Neural cell (in vitro differentiated cells): ENCODE data around the gene CCDC149. TPM values are rescaled to one million over a fixed set of nuclear protein-coding genes. Genes with fewer than 3 reads are reported as not detected.

ENCODE experiments used
- H2AFZ ChIP-seq: fragments of 200-600, 300-800 bp; sonication (generic), shearing (Covaris generic); 2 replicates; pipeline ENCODE4 v1.6.0; 2014; ENCODE audit warnings: low read depth, mild to moderate bottlenecking, antibody characterized with exemption, low read length, moderate library complexity
- H3F3A ChIP-seq: fragments of 200-600 bp; shearing (Covaris generic); 2 replicates; pipeline ENCODE4 v1.6.1; 2016; ENCODE audit warnings: mild to moderate bottlenecking, moderate library complexity, mixed read lengths, antibody characterized with exemption, low read length; ENCODE audit not compliant: insufficient read depth, poor library complexity, severe bottlenecking
- H3K27ac ChIP-seq: fragments of 200-600, 300-800 bp; sonication (generic), shearing (Covaris generic); 2 replicates; pipeline ENCODE4 v1.5.1; 2014; ENCODE audit warnings: mild to moderate bottlenecking, low read length, moderate library complexity
- H3K27me3 ChIP-seq: fragments of 300-800, 200-600 bp; sonication (generic), shearing (Covaris generic); 2 replicates; pipeline ENCODE4 v1.6.0; 2014; ENCODE audit warnings: mild to moderate bottlenecking, low read depth, low read length, moderate library complexity; ENCODE audit not compliant: insufficient read depth
- H3K36me3 ChIP-seq: fragments of 300-800, 200-600 bp; sonication (generic), shearing (Covaris generic); 2 replicates; pipeline ENCODE4 v1.5.1; 2014; ENCODE audit warnings: mild to moderate bottlenecking, antibody characterized with exemption, low read length, moderate library complexity; ENCODE audit not compliant: insufficient read depth
- H3K4me2 ChIP-seq: fragments of 300-800, 200-600 bp; sonication (generic), shearing (Covaris generic); 2 replicates; pipeline ENCODE4 v1.6.0; 2014; ENCODE audit warnings: mild to moderate bottlenecking, low read length
- H3K4me3 ChIP-seq: fragments of 300-800, 200-600 bp; sonication (generic), shearing (Covaris generic); 2 replicates; pipeline ENCODE4 v1.5.1; 2014; ENCODE audit warnings: mild to moderate bottlenecking, low read length, moderate library complexity
- H3K79me2 ChIP-seq: fragments of 200-600 bp; shearing (Covaris generic); replicated peaks from 2 replicates; pipeline ENCODE4 v1.6.0; 2014; ENCODE audit warnings: mild to moderate bottlenecking, low read length, moderate library complexity; ENCODE audit not compliant: insufficient read depth
- H3K9ac ChIP-seq: fragments of 300-800, 200-600 bp; sonication (generic), shearing (Covaris generic); 2 replicates; pipeline ENCODE4 v1.6.1; 2016; ENCODE audit warnings: mild to moderate bottlenecking, low read length, mixed read lengths
- H3K9me2 ChIP-seq: fragments of 200-600 bp; shearing (Covaris generic); 2 replicates; pipeline ENCODE4 v1.6.1; 2016; ENCODE audit warnings: mild to moderate bottlenecking, low read length, mixed read lengths; ENCODE audit not compliant: insufficient read depth
- H3K9me3 ChIP-seq: fragments of 200-600, 300-800 bp; sonication (generic), shearing (Covaris generic); 2 replicates; pipeline ENCODE4 v1.6.1; 2016; ENCODE audit warnings: mild to moderate bottlenecking, mixed run types, low read length, moderate library complexity, mixed read lengths
- H4K20me1 ChIP-seq: fragments of 200-600 bp; shearing (Covaris generic); 2 replicates; pipeline ENCODE4 v1.6.1; 2016; ENCODE audit warnings: mild to moderate bottlenecking, mixed run types; ENCODE audit not compliant: insufficient read depth
- EP300 ChIP-seq: fragments of 450-650 bp; conservative IDR thresholded peaks from 2 replicates; pipeline ENCODE4 v1.6.1; 2014; ENCODE audit warnings: antibody characterized with exemption, mild to moderate bottlenecking, moderate library complexity; ENCODE audit not compliant: poor library complexity, severe bottlenecking
- EZH2 ChIP-seq: fragments of 200-600, 300-800 bp; shearing (Covaris generic), sonication (generic); IDR thresholded peaks from 2 replicates; pipeline ENCODE4 v1.6.1; 2014; ENCODE audit warnings: antibody characterized with exemption, low read length, borderline replicate concordance, mild to moderate bottlenecking; ENCODE audit not compliant: insufficient read depth, poor library complexity, severe bottlenecking
- MXI1 ChIP-seq: fragments of 450-650 bp; conservative IDR thresholded peaks from 2 replicates; pipeline ENCODE4 v1.6.1; 2014; ENCODE audit warnings: antibody characterized with exemption, mild to moderate bottlenecking; ENCODE audit not compliant: poor library complexity, severe bottlenecking
- POLR2AphosphoS5 ChIP-seq: IDR thresholded peaks from 2 replicates; pipeline ENCODE4 v1.6.1; 2012
- RAD21 ChIP-seq: fragments of 450-650 bp; conservative IDR thresholded peaks from 2 replicates; pipeline ENCODE4 v1.6.1; 2014; ENCODE audit warnings: antibody characterized with exemption, mild to moderate bottlenecking, moderate library complexity
- SMC3 ChIP-seq: fragments of 450-650 bp; conservative IDR thresholded peaks from 2 replicates; pipeline ENCODE4 v1.6.1; 2014; ENCODE audit warnings: antibody characterized with exemption, mild to moderate bottlenecking, moderate library complexity; ENCODE audit not compliant: poor library complexity
- TAF1 ChIP-seq: IDR thresholded peaks from 2 replicates; pipeline ENCODE4 v1.6.1; 2012; ENCODE audit warnings: low read depth
- polyA plus RNA-seq: library from polyadenylated mRNA; depleted of rRNA; stranded (reverse); fragments of >200 nt; gene quantifications from 2 replicates; pipeline ENCODE4 v1.2.3, GENCODE V29; 2014
- TF ChIP-seq, protein P1 (sequence below): fragments of 450-650 bp; IDR thresholded peaks from 2 replicates; pipeline ENCODE4 v1.5.1; 2014; ENCODE audit warnings: antibody characterized with exemption, mild to moderate bottlenecking, moderate library complexity; ENCODE audit not compliant: poor library complexity, severe bottlenecking
- TF ChIP-seq, protein P2 (sequence below): IDR thresholded peaks from 2 replicates; pipeline ENCODE4 v1.6.1; 2012; ENCODE audit warnings: borderline replicate concordance

CCDC149 gene
- polyA plus RNA-seq, 1 donor from 2014 or later: 6.6 TPM

DNA sequence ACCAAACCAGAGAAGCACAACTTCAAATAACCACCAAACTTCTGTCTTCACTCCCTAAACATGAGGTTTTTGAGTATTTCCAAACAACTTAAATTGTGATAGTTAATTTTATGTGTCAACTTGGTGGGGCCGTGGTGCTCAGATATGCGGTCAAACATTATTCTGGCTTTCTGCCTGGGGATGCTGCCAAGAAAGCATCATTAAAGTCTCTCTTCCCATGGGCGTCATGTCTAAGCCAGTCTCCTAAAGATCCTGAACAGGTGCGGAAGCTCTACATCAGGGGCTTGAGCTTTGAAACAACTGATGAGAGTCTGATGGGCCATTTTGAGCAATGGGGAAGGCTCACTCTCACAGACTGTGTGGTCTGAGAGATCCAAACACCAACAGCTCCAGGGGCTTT is 141.6 kb downstream of the CCDC149 start:
- H3K79me2 ChIP-seq: no peaks in the 10 kb centered on the region
- no peaks in the 10 kb centered on the region for H3K27me3 ChIP-seq
- no peak overlapping the region for H3K27ac ChIP-seq
- no peak overlapping the region for H3K4me3 ChIP-seq
- no peak overlapping the region for H3K4me2 ChIP-seq
- no peaks in the 10 kb centered on the region for H3K9me3 ChIP-seq
- no peak overlapping the region for H2AFZ ChIP-seq
- H3K36me3 ChIP-seq: no peaks in the 10 kb centered on the region
- H3K9me2 ChIP-seq: no peaks in the 10 kb centered on the region
- TF ChIP-seq POLR2AphosphoS5 (no peak), EZH2 (no peak), TAF1 (no peak), EP300 (no peak), MXI1 (no peak), RAD21 (no peak), SMC3 (no peak)
- TF ChIP-seq, protein P1, sequence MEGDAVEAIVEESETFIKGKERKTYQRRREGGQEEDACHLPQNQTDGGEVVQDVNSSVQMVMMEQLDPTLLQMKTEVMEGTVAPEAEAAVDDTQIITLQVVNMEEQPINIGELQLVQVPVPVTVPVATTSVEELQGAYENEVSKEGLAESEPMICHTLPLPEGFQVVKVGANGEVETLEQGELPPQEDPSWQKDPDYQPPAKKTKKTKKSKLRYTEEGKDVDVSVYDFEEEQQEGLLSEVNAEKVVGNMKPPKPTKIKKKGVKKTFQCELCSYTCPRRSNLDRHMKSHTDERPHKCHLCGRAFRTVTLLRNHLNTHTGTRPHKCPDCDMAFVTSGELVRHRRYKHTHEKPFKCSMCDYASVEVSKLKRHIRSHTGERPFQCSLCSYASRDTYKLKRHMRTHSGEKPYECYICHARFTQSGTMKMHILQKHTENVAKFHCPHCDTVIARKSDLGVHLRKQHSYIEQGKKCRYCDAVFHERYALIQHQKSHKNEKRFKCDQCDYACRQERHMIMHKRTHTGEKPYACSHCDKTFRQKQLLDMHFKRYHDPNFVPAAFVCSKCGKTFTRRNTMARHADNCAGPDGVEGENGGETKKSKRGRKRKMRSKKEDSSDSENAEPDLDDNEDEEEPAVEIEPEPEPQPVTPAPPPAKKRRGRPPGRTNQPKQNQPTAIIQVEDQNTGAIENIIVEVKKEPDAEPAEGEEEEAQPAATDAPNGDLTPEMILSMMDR: no peak
- TF ChIP-seq, protein P2, sequence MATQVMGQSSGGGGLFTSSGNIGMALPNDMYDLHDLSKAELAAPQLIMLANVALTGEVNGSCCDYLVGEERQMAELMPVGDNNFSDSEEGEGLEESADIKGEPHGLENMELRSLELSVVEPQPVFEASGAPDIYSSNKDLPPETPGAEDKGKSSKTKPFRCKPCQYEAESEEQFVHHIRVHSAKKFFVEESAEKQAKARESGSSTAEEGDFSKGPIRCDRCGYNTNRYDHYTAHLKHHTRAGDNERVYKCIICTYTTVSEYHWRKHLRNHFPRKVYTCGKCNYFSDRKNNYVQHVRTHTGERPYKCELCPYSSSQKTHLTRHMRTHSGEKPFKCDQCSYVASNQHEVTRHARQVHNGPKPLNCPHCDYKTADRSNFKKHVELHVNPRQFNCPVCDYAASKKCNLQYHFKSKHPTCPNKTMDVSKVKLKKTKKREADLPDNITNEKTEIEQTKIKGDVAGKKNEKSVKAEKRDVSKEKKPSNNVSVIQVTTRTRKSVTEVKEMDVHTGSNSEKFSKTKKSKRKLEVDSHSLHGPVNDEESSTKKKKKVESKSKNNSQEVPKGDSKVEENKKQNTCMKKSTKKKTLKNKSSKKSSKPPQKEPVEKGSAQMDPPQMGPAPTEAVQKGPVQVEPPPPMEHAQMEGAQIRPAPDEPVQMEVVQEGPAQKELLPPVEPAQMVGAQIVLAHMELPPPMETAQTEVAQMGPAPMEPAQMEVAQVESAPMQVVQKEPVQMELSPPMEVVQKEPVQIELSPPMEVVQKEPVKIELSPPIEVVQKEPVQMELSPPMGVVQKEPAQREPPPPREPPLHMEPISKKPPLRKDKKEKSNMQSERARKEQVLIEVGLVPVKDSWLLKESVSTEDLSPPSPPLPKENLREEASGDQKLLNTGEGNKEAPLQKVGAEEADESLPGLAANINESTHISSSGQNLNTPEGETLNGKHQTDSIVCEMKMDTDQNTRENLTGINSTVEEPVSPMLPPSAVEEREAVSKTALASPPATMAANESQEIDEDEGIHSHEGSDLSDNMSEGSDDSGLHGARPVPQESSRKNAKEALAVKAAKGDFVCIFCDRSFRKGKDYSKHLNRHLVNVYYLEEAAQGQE: no peak
- H3F3A ChIP-seq: no peaks in the 10 kb centered on the region
- H4K20me1 ChIP-seq: no peaks in the 10 kb centered on the region
- no peak overlapping the region for H3K9ac ChIP-seq

DNA sequence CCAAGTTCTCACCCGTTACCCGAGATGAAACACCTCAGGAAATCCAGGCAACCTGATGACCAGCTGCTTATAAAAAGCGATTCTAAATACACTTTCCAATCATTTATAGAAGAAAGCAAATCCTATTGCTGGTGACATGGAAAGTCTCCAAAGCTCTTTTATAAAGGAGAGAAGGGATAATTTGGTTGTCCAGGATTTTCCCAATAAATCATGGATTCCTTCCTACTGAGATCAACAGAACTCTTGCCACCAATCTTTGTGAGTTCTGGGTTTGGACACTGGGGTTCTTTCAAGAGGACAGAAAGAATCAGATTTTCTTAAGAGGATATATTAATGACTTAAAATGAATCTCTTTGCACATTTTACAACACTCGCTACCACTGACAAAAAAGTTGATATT is 142.2 kb downstream of the CCDC149 start:
- H3K79me2 ChIP-seq: no peaks in the 10 kb centered on the region
- no peaks in the 10 kb centered on the region for H3K9me2 ChIP-seq
- H3K9me3 ChIP-seq: no peaks in the 10 kb centered on the region
- H3K9ac ChIP-seq: no peak overlapping the region
- no peak overlapping the region for H2AFZ ChIP-seq
- H3K27ac ChIP-seq: no peak overlapping the region
- H3K36me3 ChIP-seq: no peaks in the 10 kb centered on the region
- no peak overlapping the region for H3K4me3 ChIP-seq
- H3F3A ChIP-seq: no peaks in the 10 kb centered on the region
- H4K20me1 ChIP-seq: no peaks in the 10 kb centered on the region
- TF ChIP-seq TAF1: no peak
- TF ChIP-seq EP300: no peak
- no peak overlapping the region for H3K4me2 ChIP-seq
- no peaks in the 10 kb centered on the region for H3K27me3 ChIP-seq

DNA sequence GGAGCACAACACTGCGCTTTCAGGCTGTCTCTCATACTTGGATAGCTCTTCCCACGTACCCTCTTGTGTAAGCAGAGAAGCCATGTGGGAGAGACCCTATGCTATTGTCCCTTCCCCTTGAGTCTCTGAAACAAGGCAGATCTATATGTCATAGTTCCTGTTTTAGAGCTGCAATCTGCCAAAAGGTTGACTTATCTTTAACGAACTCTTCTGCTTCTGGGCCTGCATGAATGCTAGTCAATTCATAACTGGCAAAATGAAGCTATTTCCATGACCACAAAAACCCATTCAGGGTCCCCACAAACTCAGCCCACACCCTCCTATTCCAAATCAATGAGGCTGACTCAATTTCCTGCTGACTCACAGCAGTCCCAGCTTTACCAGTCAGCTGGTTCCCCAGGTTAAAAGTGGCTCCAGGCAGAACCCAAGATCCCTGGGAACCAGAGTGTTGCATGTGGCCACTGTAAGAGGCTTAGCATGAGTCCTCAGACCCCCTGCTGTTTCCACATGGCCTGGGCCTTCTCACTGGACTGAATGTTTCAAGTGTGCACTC is 142.7 kb downstream of the CCDC149 start:
- Histone ChIP-seq H2AFZ (no peak overlapping the region), H3K27ac (no peak overlapping the region), H3K4me3 (no peak overlapping the region), H3K36me3 (no peaks in the 10 kb centered on the region), H3K79me2 (no peaks in the 10 kb centered on the region), H3K9me3 (no peaks in the 10 kb centered on the region), H3K9ac (no peak overlapping the region), H3K4me2 (no peak overlapping the region), H4K20me1 (no peaks in the 10 kb centered on the region), H3K27me3 (no peaks in the 10 kb centered on the region), H3K9me2 (no peaks in the 10 kb centered on the region), H3F3A (no peaks in the 10 kb centered on the region)
- TF ChIP-seq MXI1: no peak
- TF ChIP-seq EP300: no peak
- TF ChIP-seq TAF1: no peak
- TF ChIP-seq, protein P2: no peak
- no peak for TF ChIP-seq POLR2AphosphoS5
- TF ChIP-seq, protein P1: no peak
- TF ChIP-seq RAD21: no peak
- TF ChIP-seq SMC3: no peak
- no peak for TF ChIP-seq EZH2
